HG03139 (cell line): ENCODE measurements around the gene APPBP2.
A peak's percentile ranks its signal among the peaks of the same experiment; 100 is the strongest.

Experiments used
- ATAC-seq: cut with Tn5 transposase; IDR thresholded peaks from one replicate; pipeline ENCODE4 v1.9.1; 2021; ENCODE audit not compliant: unreplicated experiment

Gene APPBP2

GRCh38 chr17:60398227-60398959, 127.6 kb downstream of the APPBP2 start:
- peak; percentile 62 for ATAC-seq

- ATAC-seq = no peak
Observed at GRCh38 chr17:60396412-60396811, 129.6 kb downstream of the APPBP2 start.

DNA sequence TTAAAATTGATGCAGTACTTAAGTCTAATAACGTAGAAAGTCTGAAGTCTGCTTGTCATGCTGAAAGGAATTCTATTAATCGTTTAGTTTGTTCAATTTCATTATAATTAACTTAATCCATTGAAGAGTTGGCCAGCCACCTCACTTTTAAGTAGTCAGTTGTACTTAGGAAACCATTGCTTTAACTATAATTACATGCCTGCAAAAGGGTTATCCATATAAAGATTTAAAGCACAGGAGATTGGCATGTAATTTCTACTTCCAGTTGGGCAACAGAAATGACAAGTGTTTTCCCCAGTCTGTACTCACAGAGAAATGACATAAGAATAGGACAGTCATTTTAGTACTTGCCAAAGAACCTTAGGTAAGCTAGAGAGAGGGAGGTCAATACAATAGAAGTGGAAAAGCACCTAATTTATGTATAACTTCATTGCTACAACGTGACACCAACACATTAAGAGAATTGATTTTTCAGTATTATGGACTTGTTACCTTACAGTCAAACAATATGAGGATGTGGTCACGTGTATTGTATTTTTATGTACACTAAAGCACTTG, 130.5 kb downstream of the APPBP2 start:
- ATAC-seq = no peak

DNA sequence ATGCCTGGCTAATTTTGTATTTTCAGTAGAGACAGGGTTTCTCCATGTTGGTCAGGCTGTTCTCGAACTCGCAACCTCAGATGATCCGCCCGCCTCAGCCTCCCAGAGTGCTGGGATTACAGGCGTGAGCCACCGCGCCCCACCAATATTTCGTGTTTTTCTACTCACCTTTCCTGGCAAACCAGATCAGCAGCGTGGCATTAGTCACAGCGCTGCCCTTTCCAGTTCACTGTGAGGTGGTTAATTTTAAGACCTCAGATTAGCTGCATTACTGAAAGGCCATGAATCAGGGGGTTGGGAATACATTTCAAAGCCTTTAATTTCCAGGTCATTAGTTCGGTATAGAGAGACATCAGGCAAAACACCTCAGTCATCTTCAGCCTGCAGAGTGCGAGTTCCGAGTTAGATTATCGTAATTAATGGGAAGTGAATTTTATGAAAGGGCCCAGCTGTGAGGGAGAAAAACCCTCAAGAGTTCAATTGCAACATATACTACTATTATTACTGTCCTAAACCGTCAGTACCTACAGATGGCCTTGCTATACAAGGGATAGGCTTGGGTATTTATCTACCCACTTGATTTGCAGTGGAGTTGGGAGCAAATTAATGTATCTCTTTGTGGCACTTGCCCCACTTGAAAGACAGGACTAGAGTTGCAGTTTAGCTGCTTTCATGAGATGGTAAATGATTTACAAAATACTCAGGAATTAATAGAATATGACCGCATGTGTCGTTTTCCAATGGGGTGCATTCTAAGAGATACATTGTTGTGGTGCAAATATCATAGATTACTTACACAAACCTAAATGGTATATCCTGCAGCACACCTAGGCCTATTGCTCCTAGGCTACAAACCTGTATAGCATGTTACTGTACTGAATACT, 132.0 kb downstream of the APPBP2 start:
- no peak for ATAC-seq
